Hematopoietic multipotent progenitor cell treated with erythropoietin and hydrocortisone succinate and interleukin-3 and kit ligand, for 4 days (in vitro differentiated cells): ENCODE measurements around the gene C1QBP.

Experiments used
- DNase-seq: peaks from one replicate; pipeline ENCODE4 v3.0.0-alpha.2; 2015

The C1QBP gene

GRCh38 chr17:5438716-5439445 lies at the start of gene C1QBP:
C1QBP (minus strand) TSS chr17:5439155; CDS start chr17:5439073, 82 bp downstream.
- peak; percentile 97 for DNase-seq

GRCh38 chr17:5488752-5489151 lies 49.8 kb upstream of the C1QBP start:
- no peak for DNase-seq

GRCh38 chr17:5486206-5487124 lies 47.5 kb upstream of the C1QBP start, which contains the start of gene MIS12:
MIS12 (plus strand) TSS chr17:5486566; CDS start chr17:5488863, 2,297 bp downstream.
- peak; percentile 100 for DNase-seq

- peak; percentile 12 for DNase-seq
These were observed 46.6 kb upstream of the C1QBP start, which contains the start of gene DERL2 for GRCh38 chr17:5485270-5486205. DERL2 (minus strand) TSS chr17:5486178; CDS start chr17:5486161, 17 bp downstream.

- no peak for DNase-seq
These were observed 42.5 kb upstream of the C1QBP start for GRCh38 chr17:5481451-5481850.

GRCh38 chr17:5480962-5481361 lies 42.0 kb upstream of the C1QBP start:
- DNase-seq, result no peak

GRCh38 chr17:5478992-5479391 lies 40.0 kb upstream of the C1QBP start:
- DNase-seq, result no peak

GRCh38 chr17:5473906-5474305 lies 35.0 kb upstream of the C1QBP start:
- DNase-seq, result no peak

- no peak for DNase-seq
These were observed 33.6 kb upstream of the C1QBP start for GRCh38 chr17:5472511-5472910.

GRCh38 chr17:5468075-5468473 lies 29.1 kb upstream of the C1QBP start:
- DNase-seq, result peak; percentile 35

GRCh38 chr17:5467416-5467815 lies 28.5 kb upstream of the C1QBP start:
- DNase-seq, result no peak

GRCh38 chr17:5466295-5466694 lies 27.3 kb upstream of the C1QBP start:
- DNase-seq, result no peak

GRCh38 chr17:5464717-5465507 lies 26.0 kb upstream of the C1QBP start:
- DNase-seq, result no peak

GRCh38 chr17:5446786-5447185 lies 7.8 kb upstream of the C1QBP start:
- no peak for DNase-seq

GRCh38 chr17:5444209-5444608 lies 5.3 kb upstream of the C1QBP start:
- DNase-seq, result no peak

GRCh38 chr17:5443728-5444127 lies 4.8 kb upstream of the C1QBP start:
- no peak for DNase-seq

- no peak for DNase-seq
These were observed 450 bp upstream of the C1QBP start for GRCh38 chr17:5439446-5439764.

GRCh38 chr17:5437721-5438317 lies 1.1 kb downstream of the C1QBP start:
- DNase-seq, result no peak

GRCh38 chr17:5435781-5436315 lies 3.1 kb downstream of the C1QBP start:
- DNase-seq, result peak; percentile 45

GRCh38 chr17:5434984-5435383 lies 4.0 kb downstream of the C1QBP start:
- DNase-seq, result no peak

GRCh38 chr17:5431949-5432556 lies 6.9 kb downstream of the C1QBP start:
- no peak for DNase-seq
